Measurements from ENCODE around the gene HNRNPA2B1.

The HNRNPA2B1 gene

DNA sequence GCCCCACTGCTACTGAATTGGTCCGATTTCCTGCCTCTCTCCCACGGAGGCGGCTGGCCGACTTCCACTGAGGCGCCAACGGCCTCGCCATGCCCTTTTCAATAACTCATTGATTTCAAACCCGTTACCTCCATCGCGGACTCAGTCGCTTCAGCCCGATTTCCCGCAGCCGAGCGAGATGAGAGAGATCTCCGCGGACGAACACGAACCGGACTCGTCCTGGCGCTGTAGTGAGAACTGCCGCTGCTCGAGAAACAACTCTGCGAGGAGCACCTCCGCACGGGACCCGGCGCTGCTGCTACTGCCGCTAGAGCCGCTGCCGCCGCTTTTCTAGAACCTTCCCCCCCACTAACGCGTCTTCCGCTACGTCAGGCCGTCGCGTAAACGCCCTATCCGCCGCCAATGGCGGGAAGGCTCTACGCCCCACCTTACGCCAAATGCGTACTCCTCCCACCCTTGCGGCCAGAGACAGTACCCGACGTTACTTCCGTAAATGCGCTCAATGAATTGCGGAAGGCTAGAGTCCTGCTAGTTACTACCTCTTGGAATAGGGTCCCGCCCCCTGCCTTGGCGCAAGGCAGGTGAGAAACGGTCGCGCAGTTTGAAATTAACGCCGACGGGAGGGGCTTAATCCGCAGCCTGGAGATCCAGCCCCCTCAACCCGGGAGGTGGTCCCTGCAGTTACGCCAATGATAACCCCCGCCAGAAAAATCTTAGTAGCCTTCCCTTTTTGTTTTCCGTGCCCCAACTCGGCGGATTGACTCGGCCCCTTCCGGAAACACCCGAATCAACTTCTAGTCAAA, at the start of gene HNRNPA2B1:
HNRNPA2B1 (minus strand) TSS at position 303 of the 803 bp plus-strand sequence; CDS start at position 134, 169 bp downstream.
- DNase-seq = peak; percentile 98

DNA sequence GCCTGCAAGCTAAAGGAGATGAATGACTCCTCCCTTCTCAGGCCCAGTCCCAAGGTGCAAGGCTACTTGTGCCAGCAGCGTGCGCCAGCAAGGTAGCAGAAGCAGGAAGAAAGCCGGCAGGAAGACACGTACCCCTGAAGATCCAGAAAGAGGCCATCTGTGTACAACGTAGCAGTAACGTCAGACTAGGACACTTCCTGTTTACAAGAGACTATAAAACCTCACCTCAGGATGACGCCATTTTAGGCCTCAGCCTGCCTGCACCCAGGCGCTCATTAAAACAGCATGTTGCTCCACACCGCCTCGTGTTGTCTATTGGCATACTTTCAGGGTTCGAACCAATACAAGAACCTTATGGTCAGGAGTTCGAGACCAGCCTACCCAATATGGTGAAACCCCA, 49.7 kb upstream of the HNRNPA2B1 start:
- no peak for DNase-seq

DNA sequence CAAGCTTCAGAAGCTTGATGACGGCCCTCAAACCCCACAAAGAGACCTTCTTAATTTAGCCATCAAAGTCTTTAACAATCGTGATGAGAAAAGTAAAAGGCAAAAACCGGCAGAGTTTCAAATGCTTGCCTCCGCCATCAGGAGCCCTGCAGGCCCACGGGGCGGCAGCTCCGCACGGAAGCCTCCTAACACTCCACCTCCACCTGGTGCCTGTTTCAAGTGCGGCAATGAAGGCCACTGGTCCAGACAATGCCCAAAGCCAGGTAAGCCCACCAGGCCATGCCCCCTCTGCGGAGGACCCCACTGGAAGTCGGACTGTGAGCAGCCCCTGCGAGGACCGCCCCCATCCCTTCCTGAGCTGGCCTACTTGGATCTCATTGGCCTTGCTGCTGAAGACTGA, 44.6 kb upstream of the HNRNPA2B1 start:
- no peak for DNase-seq

DNA sequence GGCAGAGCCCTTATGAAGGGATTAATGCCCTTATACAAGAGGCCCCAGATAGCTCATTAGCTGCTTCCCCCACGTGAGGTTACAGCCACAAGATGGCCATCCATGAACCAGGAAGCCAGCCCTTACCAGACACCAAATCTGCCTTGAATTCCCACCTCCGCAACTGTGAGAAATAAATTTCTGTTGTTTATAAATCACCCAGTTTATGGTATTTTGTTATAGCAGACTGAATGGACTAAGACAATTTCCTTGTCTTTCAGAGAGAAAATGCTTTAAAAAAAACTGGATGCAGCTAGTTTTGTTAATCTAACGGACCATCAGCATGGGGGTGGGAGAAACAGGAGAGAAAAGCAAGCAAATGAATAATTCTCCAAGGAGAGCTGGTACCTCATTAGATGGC, 37.5 kb upstream of the HNRNPA2B1 start:
- DNase-seq = no peak

DNA sequence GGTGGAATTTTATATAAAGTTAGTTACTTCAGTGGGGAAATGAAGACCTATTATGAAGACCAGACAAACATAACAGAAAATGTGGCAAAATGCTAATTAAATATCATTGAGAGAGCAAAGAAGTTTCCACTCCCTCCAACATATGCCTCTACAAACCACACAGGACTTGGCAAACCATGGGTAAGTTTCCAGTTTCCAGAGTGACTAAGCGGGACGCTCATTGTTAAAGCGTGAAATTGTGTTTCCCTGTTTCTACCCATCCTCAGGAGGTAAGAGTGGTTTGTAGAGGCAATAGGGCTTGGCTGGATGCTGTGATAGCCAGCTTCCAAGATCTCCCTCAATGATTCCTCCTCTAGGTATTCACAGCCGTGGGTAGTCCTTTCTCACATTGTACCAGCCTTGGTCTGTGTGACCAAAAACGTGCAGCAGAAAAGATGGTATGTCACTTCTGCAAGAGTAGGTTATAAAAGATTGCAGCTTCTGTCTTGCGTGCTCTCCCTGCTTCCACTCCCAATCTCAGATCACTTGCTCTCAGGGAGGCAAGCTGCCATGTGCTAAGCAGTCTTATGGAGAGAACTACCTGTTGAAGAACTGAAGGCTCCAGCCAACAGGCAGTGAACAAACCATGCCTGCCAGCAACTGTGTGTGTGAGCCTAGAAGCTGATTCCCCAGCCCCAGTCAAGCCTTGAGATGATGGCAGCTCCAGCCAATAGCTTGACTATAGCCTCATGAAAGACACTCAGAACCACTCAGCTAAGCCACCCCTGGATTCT, 36.7 kb upstream of the HNRNPA2B1 start:
- no peak for DNase-seq

DNA sequence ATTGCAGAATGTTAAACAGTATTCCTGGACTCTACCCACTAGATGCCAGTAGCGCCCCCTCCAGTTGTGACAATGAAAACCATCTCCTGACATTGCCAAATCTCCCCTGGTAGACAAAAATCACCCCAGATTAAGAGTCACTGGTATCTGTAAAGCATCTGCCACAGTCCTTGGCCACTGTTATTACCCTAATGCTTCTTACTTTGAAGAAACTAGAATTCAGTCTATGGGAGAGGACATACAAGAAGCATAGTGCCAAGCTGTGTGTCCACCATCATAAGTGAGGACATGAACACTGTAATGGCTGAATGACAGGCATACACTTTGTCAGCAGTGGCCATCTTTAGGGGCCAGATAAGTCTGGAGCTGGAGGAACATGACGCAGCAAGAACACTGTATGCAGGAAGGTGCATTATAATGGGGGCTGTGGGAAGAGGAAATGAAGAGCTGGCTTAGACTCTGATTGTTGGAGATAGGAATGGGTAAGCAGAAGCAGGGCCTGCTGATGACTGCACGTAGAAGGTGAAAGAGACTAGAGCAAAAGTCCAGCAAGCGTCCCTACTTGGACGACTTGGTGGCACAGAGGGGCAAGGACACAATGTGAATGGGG, 33.5 kb upstream of the HNRNPA2B1 start:
- DNase-seq = no peak

DNA sequence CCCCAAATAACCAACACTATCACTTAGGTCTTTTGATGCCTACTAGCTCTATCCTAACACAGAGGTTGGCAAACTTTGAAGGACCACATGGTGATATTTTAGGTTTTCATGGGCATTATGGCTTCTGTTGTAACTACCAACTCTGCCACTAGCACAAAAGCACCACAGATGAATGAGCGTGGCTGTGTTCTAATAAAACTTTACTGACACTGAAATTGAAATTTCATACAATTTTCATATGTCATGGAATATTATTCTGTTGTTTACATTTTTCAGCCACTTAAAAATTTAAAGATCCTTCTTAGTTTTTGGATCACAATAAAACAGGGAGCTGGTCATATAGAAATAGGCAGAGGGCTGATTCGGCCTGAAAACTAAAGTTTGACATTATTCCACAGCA, 27.4 kb upstream of the HNRNPA2B1 start:
- no peak for DNase-seq

DNA sequence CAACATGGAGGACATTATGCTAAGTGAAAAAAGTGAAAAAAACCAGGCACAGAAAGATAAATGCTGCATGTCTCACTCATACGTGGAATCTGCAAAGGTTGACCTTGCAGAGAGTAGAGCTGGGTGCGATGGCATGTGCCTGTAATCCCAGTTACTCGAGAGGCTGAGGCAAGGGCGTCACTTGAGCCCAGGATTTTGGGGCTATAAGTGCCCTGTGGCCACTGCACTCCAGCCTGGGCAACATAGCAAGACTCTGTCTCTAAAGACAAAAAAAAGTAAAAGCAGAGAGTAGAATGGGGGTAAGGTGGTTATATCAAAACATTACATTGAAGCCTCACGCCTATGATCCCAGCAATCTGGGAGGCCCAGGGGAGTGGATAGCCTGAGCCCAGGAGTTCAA, 23.8 kb upstream of the HNRNPA2B1 start:
- DNase-seq = no peak

DNA sequence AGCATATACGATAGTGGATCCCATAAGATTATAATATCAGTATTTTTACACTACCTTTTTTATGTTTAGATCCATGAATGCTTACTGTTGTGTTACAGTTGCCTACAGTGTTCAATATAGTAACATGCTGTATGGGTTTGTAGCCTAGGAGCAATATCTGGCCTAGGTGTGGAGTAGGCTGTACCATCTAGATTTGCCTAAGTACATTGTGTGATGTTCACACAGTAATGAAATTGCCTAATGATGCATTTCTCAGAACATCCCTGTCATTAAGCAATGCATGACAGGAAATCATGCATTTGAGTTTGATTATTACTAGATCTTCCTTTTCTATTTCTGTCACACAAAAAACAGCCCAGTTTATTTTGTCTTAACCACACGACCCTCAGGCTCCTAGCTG, 15.5 kb upstream of the HNRNPA2B1 start:
- DNase-seq = no peak

DNA sequence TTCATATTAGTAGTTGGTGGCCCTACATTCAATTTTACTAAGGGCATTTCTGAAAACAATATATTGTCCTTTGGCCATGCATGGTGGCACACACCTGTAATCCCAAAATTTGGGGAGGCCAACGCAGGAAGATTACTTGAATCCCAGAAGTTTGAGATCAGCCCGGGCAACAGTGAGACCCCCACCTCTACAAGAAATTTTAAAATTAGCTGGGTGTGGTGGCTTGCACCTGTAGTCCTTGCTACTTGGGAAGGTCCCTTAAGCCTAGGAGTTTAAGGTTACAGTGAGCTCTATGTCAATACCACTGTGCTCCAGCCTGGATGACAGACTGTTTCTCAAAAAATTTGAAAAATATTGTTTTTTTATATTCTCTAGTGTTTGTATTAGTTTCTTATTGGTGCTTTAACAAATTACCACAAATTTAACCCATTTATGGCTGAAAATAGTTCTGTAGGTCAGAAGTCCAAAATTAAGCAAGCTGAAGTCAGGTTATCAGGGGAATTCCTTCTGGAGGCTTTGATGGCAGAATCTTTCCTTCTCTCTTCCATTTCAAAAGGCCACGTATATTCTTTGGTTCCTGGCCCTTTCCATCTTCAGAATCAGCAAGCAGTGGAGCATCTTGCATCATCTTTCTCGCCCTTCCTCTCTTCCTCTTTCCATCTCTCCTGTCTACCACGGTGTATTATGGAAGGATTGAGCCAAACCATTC, 13.4 kb upstream of the HNRNPA2B1 start:
- no peak for DNase-seq

DNA sequence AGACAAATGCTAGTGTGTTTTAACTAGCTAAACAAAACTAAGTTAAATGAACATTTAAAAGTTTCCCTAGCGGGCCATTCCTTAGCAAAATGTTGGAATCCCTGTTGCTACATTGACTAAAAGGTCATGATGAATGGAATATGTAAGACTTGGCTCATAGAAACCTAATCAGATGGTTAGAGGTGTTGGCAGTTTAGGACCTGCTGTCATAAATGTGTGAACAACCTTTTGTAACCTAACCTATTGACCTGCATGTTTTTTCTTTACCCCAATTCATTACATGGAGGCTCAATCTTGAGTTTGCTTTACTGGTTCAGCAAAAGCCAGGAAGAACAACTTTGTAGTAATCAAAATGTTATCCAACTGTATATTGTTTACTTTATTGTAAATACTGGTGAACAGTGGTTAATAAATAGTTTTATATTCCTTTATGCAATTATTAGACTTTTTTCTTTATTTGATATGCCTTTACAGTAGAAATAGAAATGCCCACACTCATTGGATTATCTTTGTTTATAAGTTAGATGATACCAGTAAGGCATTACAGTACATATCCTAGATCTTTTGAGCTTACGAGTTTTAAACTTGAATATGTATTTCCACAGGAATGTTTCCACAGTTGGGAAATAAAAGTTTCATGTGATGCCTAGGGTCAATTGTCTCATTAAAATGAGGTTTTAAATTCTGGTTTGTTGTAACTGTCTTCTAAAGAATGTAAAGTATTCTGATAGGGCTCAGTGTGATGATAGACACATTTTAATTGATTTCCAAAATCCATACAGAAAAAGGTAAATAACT, 12.6 kb upstream of the HNRNPA2B1 start:
- no peak for DNase-seq

DNA sequence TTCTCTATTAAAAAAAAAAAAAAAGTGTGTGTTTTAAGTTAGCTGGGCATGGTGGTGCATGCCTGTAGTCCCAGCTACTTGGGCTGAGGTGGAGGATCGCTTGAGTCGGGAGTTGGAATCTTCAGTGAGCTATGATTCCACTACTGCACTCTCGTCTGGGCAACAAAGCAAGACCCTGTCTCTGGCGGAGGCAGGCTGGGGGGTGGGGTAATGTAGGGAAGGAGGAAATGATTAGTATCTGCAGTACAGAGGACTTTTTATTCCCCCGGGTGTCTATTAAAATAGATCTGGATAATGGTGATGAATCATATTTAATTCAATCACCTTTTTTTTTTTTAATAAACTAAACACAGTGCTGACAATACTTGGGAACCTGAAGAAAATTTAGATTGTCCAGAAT, 7.5 kb upstream of the HNRNPA2B1 start:
- DNase-seq = no peak

DNA sequence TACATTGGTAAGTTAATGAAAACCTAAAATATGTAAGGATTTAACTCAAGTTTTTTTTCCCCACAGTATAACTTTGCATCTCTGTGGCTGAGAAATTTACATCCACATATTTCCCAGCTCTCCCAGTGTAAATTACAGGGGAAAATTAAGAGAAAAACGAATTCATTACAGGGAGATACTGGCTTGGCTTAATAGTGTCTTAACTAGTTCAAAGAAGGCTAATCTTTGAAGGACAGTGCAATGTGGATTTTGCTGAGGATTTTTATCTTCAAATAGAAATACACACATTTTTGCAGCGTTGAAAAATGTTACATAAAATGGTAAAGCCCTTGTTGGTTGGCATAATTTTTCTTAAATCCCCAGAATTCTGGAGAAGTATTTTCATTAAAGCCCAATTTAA, 2.5 kb upstream of the HNRNPA2B1 start:
- DNase-seq = no peak

DNA sequence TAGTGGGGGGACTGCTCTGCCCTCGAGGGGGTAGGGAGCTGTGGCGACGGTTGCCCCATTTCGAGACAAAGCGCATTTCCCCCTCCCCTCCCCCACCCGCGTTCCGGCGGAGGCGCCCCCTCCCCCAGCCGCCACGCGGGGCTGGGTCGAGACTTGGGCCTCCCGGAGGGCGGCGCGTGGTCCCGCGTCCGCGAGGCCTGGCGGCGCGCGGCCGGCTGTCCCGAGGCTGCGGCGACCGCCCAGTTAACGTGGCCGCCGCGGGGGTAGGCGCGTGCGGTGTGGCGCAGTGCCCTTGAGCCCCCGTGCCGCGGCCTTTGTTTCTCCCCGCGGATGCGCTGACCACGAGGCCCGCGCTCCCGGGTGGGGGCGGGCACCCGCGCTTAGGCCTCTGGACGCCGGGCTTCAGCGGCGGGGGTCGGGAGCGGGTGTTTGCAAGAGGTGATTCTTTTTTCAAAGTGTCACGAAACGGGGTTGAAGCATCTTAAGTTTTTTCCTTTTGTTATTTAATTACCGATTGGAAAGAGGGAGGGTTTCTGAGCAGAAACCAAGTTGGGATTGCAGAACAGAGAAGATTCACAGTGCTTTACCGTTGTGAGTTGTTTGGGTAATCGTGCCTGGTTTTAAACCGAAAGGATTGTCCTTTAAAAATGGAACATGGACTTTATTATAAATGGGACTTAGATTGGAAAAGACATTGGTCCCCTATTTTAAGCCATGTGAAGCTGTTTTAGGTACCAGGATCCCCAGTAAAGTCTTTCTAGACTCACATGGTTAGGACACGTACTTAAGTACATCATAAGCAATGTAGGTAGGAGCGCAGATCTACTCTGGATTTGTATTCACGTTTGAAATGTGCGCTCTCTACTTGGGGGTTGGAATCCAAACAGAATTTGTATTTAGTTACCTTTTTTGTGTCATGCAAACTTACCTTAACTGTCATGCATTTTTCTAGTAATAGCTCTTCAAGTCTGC, 1.8 kb upstream of the HNRNPA2B1 start:
- DNase-seq = peak; percentile 66 to 68

DNA sequence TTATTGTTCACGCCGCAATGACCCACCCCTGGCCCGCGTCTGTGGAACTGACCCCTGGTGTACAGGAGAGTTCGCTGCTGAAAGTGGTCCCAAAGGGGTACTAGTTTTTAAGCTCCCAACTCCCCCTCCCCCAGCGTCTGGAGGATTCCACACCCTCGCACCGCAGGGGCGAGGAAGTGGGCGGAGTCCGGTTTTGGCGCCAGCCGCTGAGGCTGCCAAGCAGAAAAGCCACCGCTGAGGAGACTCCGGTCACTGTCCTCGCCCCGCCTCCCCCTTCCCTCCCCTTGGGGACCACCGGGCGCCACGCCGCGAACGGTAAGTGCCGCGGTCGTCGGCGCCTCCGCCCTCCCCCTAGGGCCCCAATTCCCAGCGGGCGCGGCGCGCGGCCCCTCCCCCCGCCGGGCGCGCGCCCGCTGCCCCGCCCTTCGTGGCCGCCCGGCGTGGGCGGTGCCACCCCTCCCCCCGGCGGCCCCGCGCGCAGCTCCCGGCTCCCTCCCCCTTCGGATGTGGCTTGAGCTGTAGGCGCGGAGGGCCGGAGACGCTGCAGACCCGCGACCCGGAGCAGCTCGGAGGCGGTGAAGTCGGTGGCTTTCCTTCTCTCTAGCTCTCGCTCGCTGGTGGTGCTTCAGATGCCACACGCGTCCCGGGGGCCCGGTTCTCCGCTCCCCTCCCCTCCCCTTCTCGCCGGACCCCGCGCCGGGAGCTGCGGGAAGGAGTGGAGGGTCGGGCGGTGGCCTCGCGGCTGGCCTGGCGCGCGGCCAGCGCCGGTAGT, 887 bp upstream of the HNRNPA2B1 start, which contains the start of gene CBX3:
CBX3 (plus strand) TSS at position 499 of the 772 bp plus-strand sequence. CDS start 1,254 bp downstream, outside the sequence.
- peak; percentile 83 to 86 for DNase-seq

DNA sequence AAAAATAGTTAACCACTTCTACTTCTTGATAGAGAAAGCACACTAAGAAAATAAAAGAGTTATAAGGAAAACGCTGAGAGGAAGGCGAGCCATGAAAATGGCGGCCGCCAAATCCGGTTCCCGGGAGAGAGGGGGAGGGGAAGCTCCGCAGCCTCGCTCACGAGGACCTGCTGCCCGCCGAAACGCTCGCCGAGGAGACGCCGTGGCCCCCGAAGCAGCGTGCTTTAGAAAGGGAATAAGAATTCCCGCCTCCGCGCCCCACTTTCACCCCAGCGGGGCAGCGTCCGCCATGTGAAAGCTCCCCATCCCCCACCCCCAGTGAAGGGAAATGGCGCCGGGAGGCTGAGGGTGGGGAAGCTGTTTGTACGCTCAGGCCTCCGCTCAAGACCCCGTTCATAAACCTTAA, 505 bp downstream of the HNRNPA2B1 start:
- DNase-seq = peak; percentile 76 to 80

DNA sequence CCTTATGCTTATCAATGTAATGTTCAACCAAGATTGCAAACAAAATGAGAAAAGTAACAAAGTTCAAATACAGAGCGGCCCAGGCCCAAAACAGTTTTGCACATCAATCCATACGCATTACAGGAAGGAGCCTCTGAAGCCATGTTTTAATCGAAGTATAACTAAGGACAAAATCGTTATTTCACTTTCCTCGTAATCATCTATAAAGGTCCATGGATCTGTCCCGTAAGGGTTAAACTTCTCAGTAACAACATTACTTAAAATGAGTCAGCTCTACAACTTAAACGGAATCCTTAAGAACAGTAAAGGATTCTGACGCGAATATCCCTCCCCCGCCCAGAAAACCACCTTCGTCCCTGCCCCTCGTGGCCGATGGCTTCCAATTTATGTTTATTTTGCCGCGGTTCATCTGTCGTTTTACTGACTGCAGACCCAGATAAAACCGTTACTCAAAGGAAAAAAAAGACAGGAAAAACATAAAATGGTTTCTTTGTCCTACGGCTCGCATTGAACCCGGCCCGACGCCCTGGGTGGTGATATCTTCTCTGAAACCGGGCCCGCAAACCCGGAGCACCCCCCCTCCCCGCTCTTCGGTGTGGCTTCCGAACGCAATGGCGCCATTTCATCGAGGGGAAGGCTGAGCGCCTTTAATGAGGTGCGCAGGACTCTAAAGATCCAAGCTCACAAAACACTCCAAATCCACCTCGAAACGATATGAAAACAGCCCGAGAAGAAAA, 1.1 kb downstream of the HNRNPA2B1 start:
- DNase-seq = peak; percentile 68 to 70

DNA sequence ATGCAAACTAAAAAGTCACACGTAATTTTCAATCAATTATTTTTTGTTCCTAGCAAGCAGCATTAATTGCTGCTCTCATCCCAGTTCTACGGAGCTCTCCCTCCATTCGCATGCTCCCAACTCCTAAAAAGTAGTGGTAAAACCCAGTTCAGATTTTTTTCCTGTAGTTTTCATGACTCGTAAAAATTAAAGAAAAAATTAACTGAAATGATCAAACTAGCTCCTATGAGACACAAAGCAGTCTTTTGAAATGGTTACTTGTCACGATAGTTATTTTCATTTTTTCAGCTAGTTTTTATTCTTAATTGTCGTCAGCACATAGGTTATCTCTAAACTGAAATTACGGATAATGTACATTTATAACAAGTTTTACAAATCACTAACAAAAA, 1.8 kb downstream of the HNRNPA2B1 start:
- DNase-seq = no peak

DNA sequence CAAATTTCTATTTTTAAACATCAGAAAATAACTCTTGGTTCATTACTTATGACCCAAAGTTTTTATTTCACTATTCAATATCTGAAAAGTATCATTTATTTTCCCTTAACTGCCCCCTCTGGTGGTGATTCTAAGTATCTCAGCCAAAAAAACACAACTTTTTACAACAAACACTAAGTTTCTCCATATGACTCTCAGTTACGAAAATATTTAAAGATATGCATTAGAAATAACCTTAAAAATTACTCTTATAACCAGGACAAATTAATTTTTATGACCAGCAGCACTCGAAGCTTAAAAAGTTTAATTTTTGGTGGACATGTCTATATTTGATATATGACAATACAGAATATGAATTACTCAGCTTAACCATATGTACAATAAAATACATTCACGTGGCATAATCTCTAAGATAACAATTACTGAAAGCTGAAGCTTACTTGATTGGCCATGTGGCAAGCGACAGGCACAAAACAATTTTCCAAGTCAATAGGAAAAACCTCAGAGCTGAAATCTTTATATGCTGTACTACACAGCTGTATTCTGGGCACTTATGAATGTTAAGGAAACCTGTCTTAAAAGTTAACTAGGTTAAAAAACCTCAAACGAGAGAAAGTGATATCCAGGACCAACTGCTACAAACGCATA, 2.3 kb downstream of the HNRNPA2B1 start:
- no peak for DNase-seq
